ENCODE results near the gene STPG1. TPM values are rescaled to one million over a fixed set of nuclear protein-coding genes. Genes with fewer than 3 reads are reported as not detected.

Gene STPG1
- total RNA-seq, 1 donor from 2014 or later: 2.7 TPM

DNA sequence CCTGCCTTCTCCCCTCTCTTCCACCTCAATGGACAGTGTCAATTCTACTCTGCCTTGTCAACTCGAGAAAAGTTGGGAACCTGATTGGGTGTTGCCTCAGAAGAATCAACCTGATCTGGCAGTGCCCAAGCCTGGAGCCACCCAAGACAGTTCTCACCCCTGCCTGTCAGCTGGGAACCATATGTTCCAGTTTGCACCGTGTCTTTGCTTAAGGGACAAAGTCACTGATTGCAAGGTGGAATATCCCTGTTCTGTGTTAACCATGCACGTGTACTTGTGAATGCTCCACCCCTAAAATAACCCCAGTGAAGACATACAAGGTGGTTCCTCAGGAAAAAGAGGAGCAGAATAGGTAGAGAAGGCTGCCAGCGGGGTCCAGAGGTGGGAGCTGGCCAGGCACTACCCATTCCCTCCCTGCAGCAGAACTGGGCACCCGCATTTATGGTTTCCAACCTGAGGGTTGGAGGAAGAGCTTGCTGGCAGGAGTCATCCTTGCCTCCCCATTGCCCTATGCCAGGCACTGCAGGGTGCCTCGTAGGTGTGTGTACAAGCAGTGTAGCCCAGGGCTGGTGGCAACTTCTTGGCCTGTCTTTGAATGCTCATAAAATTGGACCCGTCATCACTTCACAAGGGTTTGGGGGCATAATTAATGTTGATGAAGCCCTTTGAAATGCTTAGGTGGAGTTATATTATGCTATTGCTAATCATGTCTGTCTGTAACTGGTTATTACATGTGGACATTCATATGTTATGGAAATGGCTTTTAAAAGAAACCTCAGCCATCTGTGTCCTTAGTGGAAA lies 13.4 kb upstream of the STPG1 start:
- DNase-seq: no peak

DNA sequence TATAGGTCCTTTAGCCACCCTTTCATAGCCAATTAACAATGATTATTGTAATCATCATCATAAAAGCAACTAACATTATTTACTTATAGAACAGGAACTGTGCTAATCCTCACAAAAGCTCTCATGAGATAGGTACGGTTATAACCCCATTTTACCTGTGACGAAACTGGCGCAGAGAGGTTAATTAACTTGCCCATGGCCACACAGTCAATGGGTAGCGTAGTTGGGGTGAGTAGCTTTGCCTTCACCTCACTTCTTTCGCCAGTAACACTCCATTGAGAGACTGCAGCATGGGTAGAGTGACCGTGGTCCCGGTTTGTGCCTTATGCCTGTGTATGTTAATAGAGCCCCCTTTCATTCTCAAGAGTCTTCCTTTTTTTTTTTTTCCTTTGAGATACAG lies 12.3 kb upstream of the STPG1 start:
- no peak for DNase-seq

DNA sequence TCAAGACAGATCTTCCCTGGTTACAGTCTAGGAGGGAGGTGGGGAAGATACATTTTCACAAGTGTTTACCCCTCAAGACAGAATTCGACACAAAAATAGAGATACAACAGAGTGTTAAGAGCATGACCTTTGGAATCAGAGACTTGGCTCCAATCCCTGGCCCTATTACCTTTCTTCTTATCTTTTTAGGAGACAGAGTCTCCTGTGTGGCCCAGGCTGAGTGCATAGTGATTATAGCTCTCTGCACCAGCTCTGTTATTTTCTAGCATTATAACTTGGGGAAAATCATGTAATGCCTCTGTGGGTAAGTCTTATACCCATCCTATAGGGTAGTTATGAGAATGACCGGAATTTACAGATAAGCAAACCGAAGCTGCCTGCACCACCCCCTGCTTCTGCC lies 11.9 kb upstream of the STPG1 start:
- DNase-seq: no peak

- no peak for DNase-seq
These were observed 11.4 kb upstream of the STPG1 start for GRCh38 chr1:24424990-24425389.

DNA sequence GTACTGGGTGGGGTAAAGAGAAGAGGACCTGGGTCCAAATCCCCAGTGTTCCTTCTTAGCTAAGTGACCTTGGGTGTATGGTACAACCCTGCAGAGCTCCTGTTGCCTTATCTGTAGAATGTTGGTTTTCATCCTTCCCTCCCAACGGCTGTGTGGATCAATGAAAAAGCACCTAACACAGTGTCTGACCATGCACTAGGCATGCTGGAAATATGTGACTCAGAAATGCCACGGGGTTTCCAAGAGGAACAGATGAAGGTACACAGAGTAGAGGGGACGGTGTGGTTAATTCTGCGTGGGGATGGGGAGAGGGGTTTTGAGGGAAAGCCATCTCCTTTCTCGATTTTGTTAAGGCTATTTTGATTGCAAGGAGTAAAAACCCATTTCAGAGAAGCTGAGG lies 10.6 kb upstream of the STPG1 start:
- DNase-seq: no peak

DNA sequence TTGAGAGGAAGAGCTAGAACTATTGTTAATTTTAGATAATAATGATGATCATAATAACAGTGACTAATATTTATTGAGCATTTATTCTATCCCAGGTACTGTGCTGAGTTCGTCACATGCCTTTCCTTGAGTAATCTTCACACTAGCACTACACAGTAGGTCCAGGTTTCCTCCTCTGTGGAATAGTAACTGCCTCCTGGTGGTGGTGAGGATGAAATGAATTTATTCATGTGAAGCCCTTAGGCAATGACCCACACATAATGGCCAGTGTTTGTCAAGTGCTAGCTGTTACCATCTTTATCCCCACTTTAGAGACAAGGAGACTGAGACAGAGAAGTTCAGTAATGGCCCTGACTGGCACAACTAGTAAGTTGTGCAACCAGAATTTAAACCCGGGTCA lies 7.9 kb upstream of the STPG1 start:
- DNase-seq: no peak

DNA sequence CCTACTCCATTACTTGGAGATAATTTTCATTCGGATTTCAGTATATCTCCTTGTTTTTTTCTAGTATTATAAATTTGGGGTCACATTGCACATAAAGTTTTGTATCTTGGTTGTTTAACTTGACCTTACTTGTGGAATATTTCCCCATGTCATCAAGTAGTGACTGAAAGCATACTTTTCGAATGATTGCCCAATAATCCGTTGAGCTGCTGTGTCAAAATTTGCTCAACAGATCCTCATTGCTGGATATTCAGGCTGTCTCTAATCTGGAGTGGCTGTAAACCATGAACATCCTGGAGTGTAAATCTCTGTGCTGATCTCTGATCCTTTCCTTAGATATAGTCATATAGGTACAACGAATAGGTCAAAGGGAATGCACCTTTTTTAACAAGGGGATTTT lies 7.0 kb upstream of the STPG1 start:
- no peak for DNase-seq

DNA sequence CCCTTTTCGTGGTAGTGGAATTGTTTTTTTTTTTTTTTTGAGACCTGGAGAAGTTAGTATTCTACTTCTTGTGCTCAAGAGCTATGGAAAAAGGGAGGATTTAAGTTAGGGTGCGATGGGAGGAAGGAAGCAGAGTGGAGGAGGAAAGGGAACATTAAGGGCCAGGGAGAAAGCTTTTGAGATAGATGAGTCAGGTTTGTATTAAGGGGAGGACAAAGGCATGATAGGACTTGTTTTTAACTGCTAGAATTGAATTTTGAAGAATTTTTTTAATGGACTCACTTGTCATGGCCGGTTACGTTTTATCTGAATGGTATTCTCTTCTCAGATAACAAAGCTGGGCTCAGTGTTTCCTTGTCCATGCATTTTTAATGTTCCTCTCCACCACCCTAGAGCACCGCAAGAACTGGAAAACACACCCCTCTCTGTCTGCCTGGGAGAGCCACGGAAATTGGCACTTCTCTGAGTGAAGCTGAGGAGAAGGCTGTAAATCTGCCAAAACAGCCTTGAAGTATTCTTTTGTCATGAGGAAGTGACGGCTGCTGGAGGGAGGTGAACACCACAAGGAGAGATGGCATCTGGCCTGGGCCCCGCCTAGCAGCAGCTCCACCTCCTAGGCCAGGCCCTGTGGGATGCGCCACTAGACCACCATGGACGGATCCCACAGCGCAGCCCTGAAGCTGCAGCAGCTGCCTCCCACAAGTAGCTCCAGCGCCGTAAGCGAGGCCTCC lies 5.5 kb upstream of the STPG1 start:
- DNase-seq: peak; percentile 8

DNA sequence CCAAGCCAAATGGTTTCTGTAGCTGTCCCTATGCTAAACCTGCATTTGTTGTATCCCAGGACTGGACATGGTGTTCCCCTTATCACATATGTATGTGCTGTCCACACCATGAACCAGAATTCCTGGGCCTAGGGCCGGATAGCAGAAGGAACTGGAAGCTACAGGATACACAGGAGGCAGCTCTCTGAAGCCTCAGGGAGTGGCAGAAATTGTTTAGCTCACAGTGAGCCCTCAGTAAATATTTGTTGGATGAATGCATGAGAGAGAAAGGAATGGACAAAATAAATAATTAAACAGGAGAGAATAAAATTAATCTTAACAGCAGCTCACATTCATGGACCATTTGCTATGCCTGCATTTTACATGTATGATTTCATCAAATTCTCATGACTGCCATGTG lies 4.1 kb upstream of the STPG1 start:
- no peak for DNase-seq

GRCh38 chr1:24416666-24417391 lies 3.2 kb upstream of the STPG1 start:
- DNase-seq: no peak

DNA sequence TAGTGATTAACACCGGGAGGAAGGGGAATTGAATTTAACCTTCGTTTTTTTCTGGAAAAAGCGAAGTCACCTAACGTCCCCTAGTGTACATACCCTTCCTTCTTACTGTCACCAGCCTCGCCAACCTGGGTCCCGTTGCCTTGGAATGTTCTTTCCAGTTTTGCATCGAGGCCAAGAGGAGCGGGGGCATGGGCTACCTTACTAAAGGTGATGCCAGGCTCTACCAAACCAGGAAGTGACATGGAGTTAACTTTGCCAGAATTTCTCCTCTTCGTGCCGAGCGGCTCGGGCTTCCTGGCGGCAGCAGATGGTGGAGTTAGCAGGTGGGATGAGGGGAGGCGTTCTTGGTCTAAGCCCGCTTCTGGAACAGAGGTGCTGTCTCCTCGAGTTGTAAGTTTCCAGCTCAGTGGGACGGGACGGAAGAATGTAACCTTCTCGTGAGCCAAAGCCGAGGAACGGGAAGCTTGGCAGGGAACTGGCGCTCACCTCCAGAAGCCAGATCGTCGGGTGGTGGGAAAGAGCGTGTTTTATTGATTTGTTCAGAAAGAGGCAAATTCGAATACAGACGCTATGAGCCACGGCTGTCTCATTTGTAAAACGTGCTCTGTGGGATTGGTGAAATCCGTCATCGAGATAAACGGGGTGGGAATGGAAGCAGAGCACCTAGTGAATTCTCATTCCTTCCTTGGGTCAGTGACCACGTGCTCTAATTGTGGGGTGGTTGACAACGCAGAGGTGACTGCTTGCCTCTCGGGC lies 2.5 kb upstream of the STPG1 start:
- DNase-seq: peak; percentile 3

GRCh38 chr1:24415334-24415909 lies 1.8 kb upstream of the STPG1 start, which contains the start of gene NIPAL3:
Gene NIPAL3, plus strand, starts transcription at chr1:24415802. Its CDS starts 3,746 bp downstream, at chr1:24419548.
- DNase-seq: peak; percentile 91

DNA sequence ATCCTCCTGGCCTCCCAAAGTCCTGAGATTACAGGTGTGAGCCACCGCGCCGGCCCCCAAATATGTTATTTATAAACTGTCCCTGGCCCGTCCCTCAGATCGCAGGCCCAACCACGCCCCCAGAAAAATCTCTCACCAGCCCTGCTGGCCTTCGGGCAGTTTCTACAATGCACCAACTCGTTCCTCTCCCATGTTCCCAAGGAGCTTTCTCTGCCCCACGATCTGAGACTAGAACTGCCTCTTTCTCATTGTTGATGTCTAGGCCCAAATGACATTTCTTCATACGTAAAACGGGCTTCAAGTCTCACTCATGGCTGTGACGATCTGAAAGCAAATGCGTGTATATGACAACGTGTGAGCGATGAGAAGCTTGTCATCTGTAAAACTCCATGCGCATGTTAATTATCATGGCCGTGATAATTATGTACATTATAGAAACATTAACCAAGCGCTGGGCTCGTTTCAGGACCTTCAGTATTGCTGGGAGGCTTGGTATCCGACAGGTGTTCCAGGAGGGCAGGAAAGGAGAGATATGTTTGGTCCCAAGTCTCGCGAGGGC lies 1.3 kb upstream of the STPG1 start:
- DNase-seq: no peak

DNA sequence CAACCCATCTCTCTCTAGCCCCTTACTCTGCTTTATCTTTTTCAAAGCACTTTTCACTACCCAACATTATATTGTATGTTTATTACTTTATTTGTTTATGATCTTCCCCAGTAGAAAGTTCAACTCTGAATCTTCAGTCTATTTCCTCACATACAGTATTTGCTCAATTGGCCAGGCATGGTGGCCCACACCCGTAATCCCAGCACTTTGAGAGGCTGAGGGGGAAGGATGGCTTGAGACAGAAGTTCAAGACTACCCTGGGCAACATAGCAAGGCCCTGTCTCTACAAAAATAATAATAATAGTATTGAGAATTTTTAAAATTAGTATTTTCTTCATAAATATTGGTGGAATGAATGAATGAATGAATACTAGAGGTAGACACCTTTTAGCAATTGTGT lies 1.2 kb downstream of the STPG1 start:
- no peak for DNase-seq

GRCh38 chr1:24411963-24412362 lies 1.6 kb downstream of the STPG1 start:
- no peak for DNase-seq

DNA sequence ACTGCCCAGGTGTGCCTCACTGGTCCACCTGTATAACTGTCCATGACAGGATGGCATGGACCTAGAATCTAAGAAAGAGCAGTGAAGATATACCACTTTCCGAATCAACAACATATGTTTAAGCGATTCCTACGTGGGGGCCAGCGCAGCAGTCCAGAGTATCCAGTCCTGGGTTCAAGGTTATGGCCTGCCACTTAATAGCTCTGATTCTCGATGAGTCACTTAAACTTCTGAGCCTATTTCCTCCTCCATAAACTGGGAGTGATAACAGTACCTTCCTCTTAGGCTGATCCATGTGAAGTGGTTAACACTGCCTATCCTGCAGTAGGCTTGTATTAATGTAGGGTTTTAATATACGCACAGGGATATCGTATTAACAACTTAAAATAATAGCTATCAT lies 2.8 kb downstream of the STPG1 start:
- DNase-seq: no peak

GRCh38 chr1:24409535-24409934 lies 4.0 kb downstream of the STPG1 start:
- no peak for DNase-seq

DNA sequence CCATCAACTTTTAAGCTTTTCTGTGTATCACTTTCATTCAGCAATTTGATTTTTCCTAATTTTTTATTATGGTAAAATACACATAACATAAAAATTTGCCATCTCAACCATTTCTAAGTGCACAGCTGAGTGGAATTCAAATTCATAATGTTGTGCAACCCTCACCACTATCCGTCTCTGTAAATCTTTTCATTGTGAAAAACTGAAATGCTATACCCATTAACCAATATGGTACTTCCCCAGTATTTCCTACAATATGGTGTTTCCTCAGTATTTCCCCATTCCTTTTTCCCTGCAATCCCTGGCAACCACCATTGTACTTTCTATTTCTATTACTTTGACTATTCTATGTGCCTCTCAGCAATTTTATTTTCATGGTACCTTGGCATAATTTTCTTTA lies 6.8 kb downstream of the STPG1 start:
- no peak for DNase-seq

GRCh38 chr1:24403806-24404205 lies 9.8 kb downstream of the STPG1 start:
- DNase-seq: no peak

DNA sequence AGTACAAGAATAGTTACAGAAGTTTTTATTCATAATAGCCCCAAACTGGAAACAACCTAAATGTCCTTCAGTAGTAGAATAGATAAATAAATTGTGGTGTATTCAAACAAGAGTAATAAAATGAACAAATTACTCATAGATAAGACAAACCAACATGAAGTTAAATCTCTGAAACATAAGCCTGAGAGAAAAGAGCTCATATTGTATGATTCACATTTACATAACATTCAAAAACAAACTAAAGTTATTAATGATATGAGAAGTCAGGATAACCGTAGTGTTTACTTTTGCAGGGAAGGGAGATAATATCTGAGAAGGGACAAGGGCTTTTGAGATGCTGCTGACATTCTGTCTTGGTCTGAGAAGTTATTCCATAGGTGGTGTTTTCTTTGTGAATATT lies 13.5 kb downstream of the STPG1 start:
- no peak for DNase-seq

GRCh38 chr1:24393892-24394291 lies 19.7 kb downstream of the STPG1 start:
- DNase-seq: no peak
